ENCODE results near the gene HSPA1B. TPM values are rescaled to one million over a fixed set of nuclear protein-coding genes. Genes with fewer than 3 reads are reported as not detected.
A peak's percentile ranks its signal among the peaks of the same experiment; 100 is the strongest.

The HSPA1B gene
- polyA plus RNA-seq, 2 of the 4 experiments (the other 2 are of a cell fraction), result 70.6 to 125 TPM

DNA sequence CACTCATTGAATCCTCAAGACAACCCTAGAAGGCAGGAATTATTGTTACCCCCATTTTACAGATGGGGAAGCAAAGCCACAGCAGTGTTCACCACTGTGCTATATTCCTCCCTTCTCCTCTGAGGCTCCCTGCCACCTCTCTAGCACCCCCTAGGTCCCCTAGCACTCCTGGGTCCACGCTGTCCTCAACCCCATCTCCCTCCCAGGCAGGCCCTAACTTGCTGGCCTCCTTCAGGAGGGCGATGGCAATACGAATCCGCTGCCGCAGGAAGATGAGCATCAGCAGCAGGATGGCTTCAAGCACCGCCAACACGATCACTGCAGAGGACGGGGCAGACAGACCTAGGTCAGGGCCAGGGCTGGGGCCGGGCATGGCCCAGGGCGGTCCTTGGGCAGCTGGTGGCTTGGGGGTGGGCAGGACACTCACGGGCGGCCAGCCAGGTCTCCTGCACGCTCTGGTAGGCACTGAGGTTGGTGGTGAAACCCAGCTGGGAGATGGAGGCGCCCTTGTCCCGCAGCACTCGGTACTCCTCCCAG, 42.9 kb downstream of the HSPA1B start:
- POLR2A ChIA-PET, result no interaction called here
- DNase-seq (ENCODE audit: low read depth in 1 of 2, low spot score in 1 of 2), result no peak

DNA sequence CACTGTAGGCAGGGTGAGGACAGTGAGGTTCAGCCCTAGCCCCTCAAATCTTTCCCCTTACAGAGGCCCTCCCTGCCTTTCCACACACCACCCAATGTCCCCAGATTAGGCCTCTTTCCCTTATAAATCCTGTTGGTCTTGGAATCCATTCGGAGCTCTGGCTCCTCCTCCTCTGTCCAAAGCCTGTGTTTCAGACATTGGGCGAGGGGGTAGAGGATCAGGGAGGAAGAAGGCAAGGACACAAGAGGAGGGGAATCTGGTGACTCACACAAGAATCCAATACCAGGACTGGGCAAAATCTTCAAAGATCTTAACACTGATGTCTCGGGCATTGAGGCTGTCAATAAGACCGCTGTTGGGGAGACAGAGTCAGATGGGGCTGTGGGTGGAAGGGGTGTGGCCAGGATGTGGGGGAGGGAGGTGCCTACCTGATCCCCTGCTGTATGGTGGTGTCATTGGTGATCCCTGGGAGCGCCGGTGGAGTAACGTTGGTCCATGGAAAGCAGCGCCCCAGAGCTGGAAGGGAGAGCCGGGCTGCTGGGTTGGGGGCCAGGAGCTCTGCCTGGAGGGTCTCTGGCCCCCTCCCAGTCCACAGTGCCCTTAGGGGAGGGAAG, 43.6 kb downstream of the HSPA1B start:
- Histone ChIP-seq H3K4me2 (no peak overlapping the region), H3K4me1 (no peaks in the 10 kb centered on the region), H3K27ac (no peak overlapping the region), H3K9me3 (no peaks in the 10 kb centered on the region), H3K4me3 (no peak overlapping the region)
- no peak for FAIRE-seq
- WGBS (ENCODE audit: missing lambda C conversion rate), result 67% methylated on average over 9 of the region's 9 CpGs
- CTCF ChIA-PET, result interaction anchor here (1.0 to 2.0 kb wide), 3 partner anchors 8 to 81 kb away, joined by 4 to 11 read pairs (median 6); partner anchors contain the start of gene NEU1
- TF ChIP-seq EHF (CRISPR knock-in tag; IDR thresholded peaks at IDR 0.05) (no peak), RFX5 (IDR thresholded peaks at IDR 0.05) (no peak), NFE2L2 (conservative IDR thresholded peaks at IDR 0.05; ENCODE audit: low read length) (no peak), RCOR1 (IDR thresholded peaks at IDR 0.05; ENCODE audit: low read depth, low read length) (no peak), CEBPB (IDR thresholded peaks at IDR 0.05) (no peak), EHMT2 (IDR thresholded peaks at IDR 0.05; ENCODE audit: low read depth) (no peak), FOSL2 (IDR thresholded peaks at IDR 0.05) (no peak), FOSL2 (CRISPR knock-in tag; IDR thresholded peaks at IDR 0.05) (no peak), JUNB (IDR thresholded peaks at IDR 0.05) (no peak)
- TF ChIP-seq, protein P1, sequence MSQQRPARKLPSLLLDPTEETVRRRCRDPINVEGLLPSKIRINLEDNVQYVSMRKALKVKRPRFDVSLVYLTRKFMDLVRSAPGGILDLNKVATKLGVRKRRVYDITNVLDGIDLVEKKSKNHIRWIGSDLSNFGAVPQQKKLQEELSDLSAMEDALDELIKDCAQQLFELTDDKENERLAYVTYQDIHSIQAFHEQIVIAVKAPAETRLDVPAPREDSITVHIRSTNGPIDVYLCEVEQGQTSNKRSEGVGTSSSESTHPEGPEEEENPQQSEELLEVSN (IDR thresholded peaks at IDR 0.05; ENCODE audit: borderline replicate concordance, low read depth), result no peak
- TF ChIP-seq, protein P2, sequence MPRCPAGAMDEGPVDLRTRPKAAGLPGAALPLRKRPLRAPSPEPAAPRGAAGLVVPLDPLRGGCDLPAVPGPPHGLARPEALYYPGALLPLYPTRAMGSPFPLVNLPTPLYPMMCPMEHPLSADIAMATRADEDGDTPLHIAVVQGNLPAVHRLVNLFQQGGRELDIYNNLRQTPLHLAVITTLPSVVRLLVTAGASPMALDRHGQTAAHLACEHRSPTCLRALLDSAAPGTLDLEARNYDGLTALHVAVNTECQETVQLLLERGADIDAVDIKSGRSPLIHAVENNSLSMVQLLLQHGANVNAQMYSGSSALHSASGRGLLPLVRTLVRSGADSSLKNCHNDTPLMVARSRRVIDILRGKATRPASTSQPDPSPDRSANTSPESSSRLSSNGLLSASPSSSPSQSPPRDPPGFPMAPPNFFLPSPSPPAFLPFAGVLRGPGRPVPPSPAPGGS (IDR thresholded peaks at IDR 0.05), result no peak
- no peak for DNase-seq (ENCODE audit: low read depth in 1 of 2, low spot score in 1 of 2)
- peak in 1 of 2 experiments; percentile 40; a peak in 3 of 6 replicates for ATAC-seq
- POLR2A ChIA-PET, result no interaction called here

More for the DNA sequence above, 42.9 kb downstream of the HSPA1B start:
- peak; percentile 55 to 68; a peak in 4 of 6 replicates for ATAC-seq
- WGBS (ENCODE audit: missing lambda C conversion rate), result 67% methylated on average over 1 of the region's 16 CpGs
- Histone ChIP-seq H3K4me1 (no peaks in the 10 kb centered on the region), H3K9me3 (no peaks in the 10 kb centered on the region), H3K4me3 (no peak overlapping the region), H3K27ac (no peak overlapping the region), H3K4me2 (no peak overlapping the region)
- no peak for FAIRE-seq
- CTCF ChIA-PET, result interaction anchor here (1.0 to 1.9 kb wide), 2 partner anchors 19 to 82 kb away, joined by 4 to 11 read pairs; no protein-coding TSS in a partner anchor
- no peak for TF ChIP-seq ZC3H11A (IDR thresholded peaks at IDR 0.05)
- 0 out of 5 replicates have a peak, but pooled peaks of 1 of the 2 experiments have one; percentile 4 for TF ChIP-seq RAD21 (conservative IDR thresholded peaks at IDR 0.05 in 1 of 2, IDR thresholded peaks at IDR 0.05 in 1 of 2)

DNA sequence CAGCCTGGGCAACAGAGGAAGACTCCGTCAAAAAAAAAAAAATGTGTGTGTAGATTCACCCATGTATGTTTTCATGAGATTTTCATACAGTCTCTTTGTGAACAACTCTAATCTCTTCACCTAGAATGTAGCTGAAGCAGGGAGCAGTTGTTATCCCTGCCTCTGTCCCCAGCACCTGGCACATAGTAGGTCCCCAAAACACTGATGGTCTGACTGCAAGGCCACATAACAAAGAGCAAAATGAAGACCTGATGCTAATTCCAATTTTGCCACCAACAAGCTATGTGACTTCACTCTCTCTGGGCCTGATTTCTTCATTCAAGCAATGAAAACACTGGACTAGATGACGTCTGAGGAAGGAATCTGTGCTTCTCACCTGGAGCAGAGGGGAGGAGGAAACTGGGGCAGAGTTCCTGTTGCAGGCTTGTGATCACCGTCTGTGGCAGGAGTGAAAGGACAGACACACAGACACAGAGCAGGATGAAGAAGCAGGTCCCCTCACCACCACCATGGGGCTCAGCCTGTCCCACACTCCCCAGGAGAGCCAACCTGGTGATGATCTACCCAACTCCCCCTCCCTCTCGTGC, 46.6 kb downstream of the HSPA1B start:
- FAIRE-seq (no peak), ATAC-seq (no peak), DNase-seq (ENCODE audit: low read depth in 1 of 2, low spot score in 1 of 2) (no peak)
- H3K4me2 ChIP-seq, result no peak overlapping the region
- no peak overlapping the region for H3K27ac ChIP-seq
- WGBS (ENCODE audit: missing lambda C conversion rate), result 67% methylated on average over 3 of the region's 4 CpGs
- ChIA-PET CTCF (interaction anchor here (0.7 to 0.8 kb wide), 2 partner anchors 8 to 48 kb away, joined by 3 to 5 read pairs; no protein-coding TSS in a partner anchor), POLR2A (no interaction called here)
- TF ChIP-seq ZSCAN20 (CRISPR knock-in tag; IDR thresholded peaks at IDR 0.05) (no peak), JUN (IDR thresholded peaks at IDR 0.05) (no peak), MAFK (IDR thresholded peaks at IDR 0.05; ENCODE audit: partially characterized antibody) (no peak), HDAC2 (IDR thresholded peaks at IDR 0.05) (no peak), NFE2L2 (conservative IDR thresholded peaks at IDR 0.05; ENCODE audit: low read length) (no peak), CBX2 (IDR thresholded peaks at IDR 0.05; ENCODE audit: borderline replicate concordance, low read depth) (no peak), POLR2AphosphoS2 (conservative IDR thresholded peaks at IDR 0.05; ENCODE audit: low read length) (no peak), CHD4 (IDR thresholded peaks at IDR 0.05; ENCODE audit: borderline replicate concordance) (no peak), GATA3 (IDR thresholded peaks at IDR 0.05; ENCODE audit: borderline replicate concordance) (no peak), HOXB5 (CRISPR knock-in tag; IDR thresholded peaks at IDR 0.05) (no peak), TFCP2L1 (CRISPR knock-in tag; IDR thresholded peaks at IDR 0.05) (no peak), RARB (CRISPR knock-in tag; IDR thresholded peaks at IDR 0.05) (no peak), ZFP36 (IDR thresholded peaks at IDR 0.05; ENCODE audit: borderline replicate concordance, partially characterized antibody) (no peak), NR3C1 (IDR thresholded peaks at IDR 0.05) (no peak), KDM1A (IDR thresholded peaks at IDR 0.05; ENCODE audit: low read depth) (no peak), RNF2 (IDR thresholded peaks at IDR 0.05; ENCODE audit: borderline replicate concordance, low read depth) (no peak)
- TF ChIP-seq, protein P3, sequence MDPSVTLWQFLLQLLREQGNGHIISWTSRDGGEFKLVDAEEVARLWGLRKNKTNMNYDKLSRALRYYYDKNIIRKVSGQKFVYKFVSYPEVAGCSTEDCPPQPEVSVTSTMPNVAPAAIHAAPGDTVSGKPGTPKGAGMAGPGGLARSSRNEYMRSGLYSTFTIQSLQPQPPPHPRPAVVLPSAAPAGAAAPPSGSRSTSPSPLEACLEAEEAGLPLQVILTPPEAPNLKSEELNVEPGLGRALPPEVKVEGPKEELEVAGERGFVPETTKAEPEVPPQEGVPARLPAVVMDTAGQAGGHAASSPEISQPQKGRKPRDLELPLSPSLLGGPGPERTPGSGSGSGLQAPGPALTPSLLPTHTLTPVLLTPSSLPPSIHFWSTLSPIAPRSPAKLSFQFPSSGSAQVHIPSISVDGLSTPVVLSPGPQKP (IDR thresholded peaks at IDR 0.05; ENCODE audit: low read depth, low read length), result no peak
- TF ChIP-seq, protein P4, sequence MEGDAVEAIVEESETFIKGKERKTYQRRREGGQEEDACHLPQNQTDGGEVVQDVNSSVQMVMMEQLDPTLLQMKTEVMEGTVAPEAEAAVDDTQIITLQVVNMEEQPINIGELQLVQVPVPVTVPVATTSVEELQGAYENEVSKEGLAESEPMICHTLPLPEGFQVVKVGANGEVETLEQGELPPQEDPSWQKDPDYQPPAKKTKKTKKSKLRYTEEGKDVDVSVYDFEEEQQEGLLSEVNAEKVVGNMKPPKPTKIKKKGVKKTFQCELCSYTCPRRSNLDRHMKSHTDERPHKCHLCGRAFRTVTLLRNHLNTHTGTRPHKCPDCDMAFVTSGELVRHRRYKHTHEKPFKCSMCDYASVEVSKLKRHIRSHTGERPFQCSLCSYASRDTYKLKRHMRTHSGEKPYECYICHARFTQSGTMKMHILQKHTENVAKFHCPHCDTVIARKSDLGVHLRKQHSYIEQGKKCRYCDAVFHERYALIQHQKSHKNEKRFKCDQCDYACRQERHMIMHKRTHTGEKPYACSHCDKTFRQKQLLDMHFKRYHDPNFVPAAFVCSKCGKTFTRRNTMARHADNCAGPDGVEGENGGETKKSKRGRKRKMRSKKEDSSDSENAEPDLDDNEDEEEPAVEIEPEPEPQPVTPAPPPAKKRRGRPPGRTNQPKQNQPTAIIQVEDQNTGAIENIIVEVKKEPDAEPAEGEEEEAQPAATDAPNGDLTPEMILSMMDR (IDR thresholded peaks at IDR 0.05), result no peak
- no peak overlapping the region for H3K4me3 ChIP-seq
- H3K9me3 ChIP-seq, result no peaks in the 10 kb centered on the region
- no peaks in the 10 kb centered on the region for H3K4me1 ChIP-seq

All from A549 (cell line).